DOHH2 (cell line): ENCODE data around the gene SLC17A5.

ENCODE experiments used
- H3F3A ChIP-seq: fragments of 200-600 bp; sonication (generic), shearing (Covaris generic); 2 replicates; pipeline ENCODE4 v1.6.0; 2016; ENCODE audit warnings: antibody characterized with exemption, mild to moderate bottlenecking; ENCODE audit not compliant: control insufficient read depth, insufficient read depth
- H3K27ac ChIP-seq: fragments of 200-600 bp; sonication (generic); 2 replicates; pipeline ENCODE4 v1.5.1; 2014; ENCODE audit warnings: low read depth, mild to moderate bottlenecking, low read length, moderate library complexity
- H3K27me3 ChIP-seq: fragments of 200-600 bp; sonication (generic); 2 replicates; pipeline ENCODE4 v1.6.1; 2014; ENCODE audit warnings: mild to moderate bottlenecking, low read length, mixed read lengths; ENCODE audit not compliant: control insufficient read depth
- H3K36me3 ChIP-seq: fragments of 200-600 bp; sonication (generic); 2 replicates; pipeline ENCODE4 v1.6.1; 2014; ENCODE audit warnings: mild to moderate bottlenecking, low read length, moderate library complexity, mixed read lengths; ENCODE audit not compliant: control insufficient read depth
- H3K4me1 ChIP-seq: fragments of 200-600 bp; sonication (generic); 2 replicates; pipeline ENCODE4 v1.6.1; 2014; ENCODE audit warnings: mild to moderate bottlenecking, low read length, mixed read lengths; ENCODE audit not compliant: control insufficient read depth
- H3K4me2 ChIP-seq: fragments of 200-600 bp; sonication (generic); 2 replicates; pipeline ENCODE4 v1.6.0; 2014; ENCODE audit warnings: mild to moderate bottlenecking, low read length, moderate library complexity
- H3K4me3 ChIP-seq: fragments of 200-600 bp; sonication (generic); 2 replicates; pipeline ENCODE4 v1.5.1; 2014; ENCODE audit warnings: mild to moderate bottlenecking, low read length, mixed read lengths
- H3K79me2 ChIP-seq: fragments of 200-600 bp; sonication (generic); 2 replicates; pipeline ENCODE4 v1.6.1; 2014; ENCODE audit warnings: mild to moderate bottlenecking, low read length, mixed read lengths; ENCODE audit not compliant: control insufficient read depth
- H3K9me2 ChIP-seq: fragments of 200-600 bp; sonication (generic); replicated peaks from 2 replicates; pipeline ENCODE4 v1.6.1; 2014; ENCODE audit warnings: mild to moderate bottlenecking, low read length, mixed read lengths; ENCODE audit not compliant: control insufficient read depth
- H3K9me3 ChIP-seq: fragments of 200-600 bp; sonication (generic); 2 replicates; pipeline ENCODE4 v1.6.1; 2014; ENCODE audit warnings: antibody characterized with exemption, low read length, mixed read lengths; ENCODE audit not compliant: control insufficient read depth, insufficient read depth
- H4K20me1 ChIP-seq: fragments of 200-600 bp; sonication (generic); 2 replicates; pipeline ENCODE4 v1.6.0; 2014; ENCODE audit warnings: low read depth, mild to moderate bottlenecking, antibody characterized with exemption, low read length, moderate library complexity; ENCODE audit not compliant: control insufficient read depth, insufficient read depth
- EZH2phosphoT487 ChIP-seq: fragments of 200-600 bp; sonication (generic); IDR thresholded peaks from 2 replicates; pipeline ENCODE4 v1.6.1; 2017; ENCODE audit warnings: borderline replicate concordance, mild to moderate bottlenecking, antibody characterized with exemption, low read length, moderate library complexity, mixed read lengths
- TF ChIP-seq, protein P1 (sequence below): fragments of 200-600 bp; sonication (generic); IDR thresholded peaks from one replicate; pipeline ENCODE4 v1.5.1; 2014; ENCODE audit warnings: antibody characterized with exemption, mild to moderate bottlenecking, low read depth, low read length; ENCODE audit not compliant: poor library complexity, severe bottlenecking

Gene SLC17A5

DNA sequence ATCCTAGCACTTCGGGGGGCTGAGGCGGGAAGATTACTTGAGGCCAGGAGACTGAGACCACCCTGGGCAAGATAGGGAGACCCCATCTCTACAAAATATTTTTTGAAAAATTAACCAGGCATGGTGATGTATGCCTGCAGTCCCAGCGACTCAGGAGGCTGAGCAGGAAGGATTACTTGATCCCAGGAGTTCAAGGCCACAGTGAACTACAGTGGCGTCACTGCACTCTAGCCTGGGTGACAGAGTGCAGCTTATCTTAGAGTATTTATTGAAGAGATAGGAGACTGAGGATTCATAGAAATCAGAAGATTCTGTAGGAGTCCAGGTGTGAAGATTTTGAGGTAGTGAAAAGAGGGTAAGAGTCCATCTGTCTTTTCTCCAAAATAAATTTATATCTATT is 45.0 kb downstream of the SLC17A5 start:
- no peak overlapping the region for H3K27ac ChIP-seq
- TF ChIP-seq, protein P1, sequence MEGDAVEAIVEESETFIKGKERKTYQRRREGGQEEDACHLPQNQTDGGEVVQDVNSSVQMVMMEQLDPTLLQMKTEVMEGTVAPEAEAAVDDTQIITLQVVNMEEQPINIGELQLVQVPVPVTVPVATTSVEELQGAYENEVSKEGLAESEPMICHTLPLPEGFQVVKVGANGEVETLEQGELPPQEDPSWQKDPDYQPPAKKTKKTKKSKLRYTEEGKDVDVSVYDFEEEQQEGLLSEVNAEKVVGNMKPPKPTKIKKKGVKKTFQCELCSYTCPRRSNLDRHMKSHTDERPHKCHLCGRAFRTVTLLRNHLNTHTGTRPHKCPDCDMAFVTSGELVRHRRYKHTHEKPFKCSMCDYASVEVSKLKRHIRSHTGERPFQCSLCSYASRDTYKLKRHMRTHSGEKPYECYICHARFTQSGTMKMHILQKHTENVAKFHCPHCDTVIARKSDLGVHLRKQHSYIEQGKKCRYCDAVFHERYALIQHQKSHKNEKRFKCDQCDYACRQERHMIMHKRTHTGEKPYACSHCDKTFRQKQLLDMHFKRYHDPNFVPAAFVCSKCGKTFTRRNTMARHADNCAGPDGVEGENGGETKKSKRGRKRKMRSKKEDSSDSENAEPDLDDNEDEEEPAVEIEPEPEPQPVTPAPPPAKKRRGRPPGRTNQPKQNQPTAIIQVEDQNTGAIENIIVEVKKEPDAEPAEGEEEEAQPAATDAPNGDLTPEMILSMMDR, result no peak
- TF ChIP-seq EZH2phosphoT487, result no peak

DNA sequence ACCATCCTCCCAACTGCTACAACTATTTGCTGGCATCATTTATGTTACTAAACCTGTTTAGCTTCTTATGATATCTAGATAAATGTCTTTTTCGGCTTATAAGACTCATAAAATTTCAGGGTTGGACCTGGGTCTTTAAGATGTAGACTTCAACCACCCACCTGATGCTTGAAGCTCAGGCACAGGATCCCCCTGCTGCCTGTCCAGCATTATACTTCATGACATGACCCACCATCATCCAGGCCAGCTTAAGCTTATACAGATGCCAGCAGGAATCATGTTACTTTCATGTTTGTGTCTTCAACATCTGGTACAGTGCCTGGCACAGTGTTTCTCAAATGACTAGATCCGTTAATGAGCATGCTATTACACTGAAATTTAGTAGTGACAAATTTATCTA is 47.4 kb downstream of the SLC17A5 start:
- H3K79me2 ChIP-seq, result no peaks in the 10 kb centered on the region
- peaks cover 9% of the 10 kb centered on the region for H3K36me3 ChIP-seq
- no peak overlapping the region for H3K4me2 ChIP-seq
- no peaks in the 10 kb centered on the region for H3K9me3 ChIP-seq
- H3K4me3 ChIP-seq, result no peak overlapping the region
- H4K20me1 ChIP-seq, result no peaks in the 10 kb centered on the region
- H3K27me3 ChIP-seq, result no peaks in the 10 kb centered on the region
- H3K9me2 ChIP-seq, result no peaks in the 10 kb centered on the region
- TF ChIP-seq, protein P1, result no peak
- no peak for TF ChIP-seq EZH2phosphoT487
- H3K27ac ChIP-seq, result no peak overlapping the region
- no peaks in the 10 kb centered on the region for H3K4me1 ChIP-seq
- no peaks in the 10 kb centered on the region for H3F3A ChIP-seq

More for the DNA sequence above, 45.0 kb downstream of the SLC17A5 start:
- H3K27me3 ChIP-seq, result no peaks in the 10 kb centered on the region
- no peak overlapping the region for H3K4me3 ChIP-seq
- H3K4me2 ChIP-seq, result no peak overlapping the region
- H3K4me1 ChIP-seq, result no peaks in the 10 kb centered on the region
- no peaks in the 10 kb centered on the region for H3F3A ChIP-seq
- H3K9me2 ChIP-seq, result no peaks in the 10 kb centered on the region
- H3K79me2 ChIP-seq, result no peaks in the 10 kb centered on the region
- H3K36me3 ChIP-seq, result peaks cover 9% of the 10 kb centered on the region
- no peaks in the 10 kb centered on the region for H3K9me3 ChIP-seq
- no peaks in the 10 kb centered on the region for H4K20me1 ChIP-seq

DNA sequence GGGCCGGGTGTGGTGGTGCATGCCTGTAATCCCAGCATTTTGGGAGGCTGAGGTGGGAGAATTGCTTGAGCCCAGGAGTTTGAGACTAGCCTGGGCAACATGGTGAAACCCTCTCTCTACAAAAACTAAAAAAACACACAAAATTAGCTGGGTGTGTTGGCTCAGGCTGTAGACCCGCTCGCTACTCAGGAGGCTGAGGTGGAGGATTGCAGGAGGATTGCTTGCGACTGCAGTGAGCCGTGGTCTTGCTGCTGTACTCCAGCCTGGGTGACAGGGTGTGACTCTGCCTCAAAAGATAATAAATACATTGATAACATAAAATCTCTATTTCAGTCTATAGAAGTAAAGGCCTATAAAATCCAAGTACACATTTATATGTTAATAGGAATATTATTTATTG is 49.3 kb downstream of the SLC17A5 start:
- Histone ChIP-seq H3K4me3 (no peak overlapping the region), H3K4me1 (no peaks in the 10 kb centered on the region), H4K20me1 (no peaks in the 10 kb centered on the region), H3K4me2 (no peak overlapping the region), H3K9me2 (no peaks in the 10 kb centered on the region), H3K27ac (no peak overlapping the region), H3K27me3 (no peaks in the 10 kb centered on the region), H3F3A (no peaks in the 10 kb centered on the region), H3K79me2 (no peaks in the 10 kb centered on the region), H3K9me3 (no peaks in the 10 kb centered on the region), H3K36me3 (peaks cover 7% of the 10 kb centered on the region)
- TF ChIP-seq, protein P1, result no peak
- no peak for TF ChIP-seq EZH2phosphoT487

DNA sequence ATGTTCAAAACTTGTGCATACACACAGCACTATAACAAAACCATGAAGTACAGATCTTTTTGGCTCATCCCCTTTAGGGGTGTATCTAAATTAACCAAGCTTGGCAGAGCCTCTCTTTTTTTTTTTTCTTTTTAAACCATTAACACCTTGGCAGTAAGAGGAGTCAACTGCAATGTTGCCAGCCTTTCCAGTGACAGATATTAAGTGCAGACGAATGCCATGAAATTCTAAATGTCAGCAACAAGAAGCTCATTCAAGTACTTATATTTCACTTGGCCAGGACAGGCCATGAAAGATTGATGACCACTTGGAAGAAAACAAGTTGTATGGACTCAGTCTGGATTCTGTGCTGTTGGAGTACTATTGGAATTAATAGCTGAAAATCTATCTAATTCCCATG is 49.8 kb downstream of the SLC17A5 start:
- TF ChIP-seq, protein P1, result no peak
- no peak for TF ChIP-seq EZH2phosphoT487
- Histone ChIP-seq H3K9me2 (no peaks in the 10 kb centered on the region), H3K79me2 (no peaks in the 10 kb centered on the region), H3K4me1 (no peaks in the 10 kb centered on the region), H3F3A (no peaks in the 10 kb centered on the region), H3K36me3 (peaks cover 5% of the 10 kb centered on the region; the same call in 1 of the 2 replicates), H3K9me3 (no peaks in the 10 kb centered on the region), H3K27ac (no peak overlapping the region), H3K4me3 (no peak overlapping the region), H3K27me3 (no peaks in the 10 kb centered on the region), H4K20me1 (no peaks in the 10 kb centered on the region), H3K4me2 (no peak overlapping the region)
